Measurements from ENCODE around the gene SIK3.

SIK3 gene

GRCh38 chr11:117094776-117095175, 3.5 kb downstream of the SIK3 start:
- no peak overlapping the region for H4K8ac ChIP-seq (ENCODE audit: low read depth, low read length)
- H3K23ac ChIP-seq (ENCODE audit: low read length) = no peak overlapping the region
- no peak overlapping the region for H2BK120ac ChIP-seq (ENCODE audit: low read depth, low read length)
- H2BK5ac ChIP-seq (ENCODE audit: low read length) = no peak overlapping the region
- peak overlapping the region; percentile 7 for H3K4ac ChIP-seq (ENCODE audit: low read depth, low read length)
- no peak overlapping the region for H3K9ac ChIP-seq (ENCODE audit: low read length)
- H3K4me1 ChIP-seq (ENCODE audit: control insufficient read depth, low read depth, low read length) = peaks cover 12% of the 10 kb centered on the region
- H3K18ac ChIP-seq (ENCODE audit: low read length) = no peak overlapping the region
- WGBS (ENCODE audit: extremely low coverage, insufficient coverage, low lambda C conversion rate) = no CpG with 5 or more reads among the region's 4 CpGs
- no peak overlapping the region for H3K27ac ChIP-seq (ENCODE audit: low read depth, low read length)
- H3K27me3 ChIP-seq (ENCODE audit: insufficient read depth, low read length, poor library complexity) = no peaks in the 10 kb centered on the region
- H3K4me3 ChIP-seq (ENCODE audit: low read length) = no peak overlapping the region
- peaks cover 18% of the 10 kb centered on the region for H3K79me1 ChIP-seq (ENCODE audit: low read length)
- no peak overlapping the region for H4K5ac ChIP-seq (ENCODE audit: low read length)
- peaks cover 58% of the 10 kb centered on the region for H3K79me2 ChIP-seq (ENCODE audit: control insufficient read depth, insufficient read depth, low read length)
- H3K56ac ChIP-seq (ENCODE audit: low read length) = no peak overlapping the region
- H3K4me2 ChIP-seq (ENCODE audit: low read length) = no peak overlapping the region
- peak; percentile 80 for DNase-seq
- no peaks in the 10 kb centered on the region for H3K36me3 ChIP-seq (ENCODE audit: control insufficient read depth, insufficient read depth, low read length)
- no peak overlapping the region for H2AK5ac ChIP-seq (ENCODE audit: low read length)
- H2BK15ac ChIP-seq (replicated peaks; ENCODE audit: low read depth) = no peak overlapping the region

- no peak overlapping the region for H4K5ac ChIP-seq (ENCODE audit: low read length)
- H3K23ac ChIP-seq (ENCODE audit: low read length) = no peak overlapping the region
- no peaks in the 10 kb centered on the region for H3K27me3 ChIP-seq (ENCODE audit: insufficient read depth, low read length, poor library complexity)
- H2BK120ac ChIP-seq (ENCODE audit: low read depth, low read length) = no peak overlapping the region
- DNase-seq = no peak
- H2BK5ac ChIP-seq (ENCODE audit: low read length) = no peak overlapping the region
- H3K4me3 ChIP-seq (ENCODE audit: low read length) = no peak overlapping the region
- H3K4me2 ChIP-seq (ENCODE audit: low read length) = no peak overlapping the region
- H3K4me1 ChIP-seq (ENCODE audit: control insufficient read depth, low read depth, low read length) = peaks cover 5% of the 10 kb centered on the region
- peaks cover 18% of the 10 kb centered on the region for H3K79me1 ChIP-seq (ENCODE audit: low read length)
- H3K79me2 ChIP-seq (ENCODE audit: control insufficient read depth, insufficient read depth, low read length) = peaks cover 60% of the 10 kb centered on the region
- no peak overlapping the region for H4K8ac ChIP-seq (ENCODE audit: low read depth, low read length)
- no peak overlapping the region for H3K9ac ChIP-seq (ENCODE audit: low read length)
- no CpG with 5 or more reads among the region's 5 CpGs for WGBS (ENCODE audit: extremely low coverage, insufficient coverage, low lambda C conversion rate)
- no peak overlapping the region for H3K18ac ChIP-seq (ENCODE audit: low read length)
- H3K27ac ChIP-seq (ENCODE audit: low read depth, low read length) = no peak overlapping the region
- no peak overlapping the region for H2BK15ac ChIP-seq (replicated peaks; ENCODE audit: low read depth)
- H3K56ac ChIP-seq (ENCODE audit: low read length) = no peak overlapping the region
- no peak overlapping the region for H3K4ac ChIP-seq (ENCODE audit: low read depth, low read length)
- H3K36me3 ChIP-seq (ENCODE audit: control insufficient read depth, insufficient read depth, low read length) = no peaks in the 10 kb centered on the region
- no peak overlapping the region for H2AK5ac ChIP-seq (ENCODE audit: low read length)
These were observed 5.2 kb downstream of the SIK3 start for GRCh38 chr11:117092951-117093590.

- Histone ChIP-seq H3K79me2 (ENCODE audit: control insufficient read depth, insufficient read depth, low read length) (peaks cover 55% of the 10 kb centered on the region), H3K9ac (ENCODE audit: low read length) (no peak overlapping the region), H2AK5ac (ENCODE audit: low read length) (no peak overlapping the region), H3K23ac (ENCODE audit: low read length) (no peak overlapping the region), H2BK120ac (ENCODE audit: low read depth, low read length) (no peak overlapping the region), H3K4me3 (ENCODE audit: low read length) (no peak overlapping the region), H3K56ac (ENCODE audit: low read length) (no peak overlapping the region), H4K8ac (ENCODE audit: low read depth, low read length) (no peak overlapping the region), H3K36me3 (ENCODE audit: control insufficient read depth, insufficient read depth, low read length) (no peaks in the 10 kb centered on the region), H3K27ac (ENCODE audit: low read depth, low read length) (no peak overlapping the region), H3K79me1 (ENCODE audit: low read length) (peaks cover 19% of the 10 kb centered on the region), H3K4me2 (ENCODE audit: low read length) (no peak overlapping the region), H3K27me3 (ENCODE audit: insufficient read depth, low read length, poor library complexity) (no peaks in the 10 kb centered on the region), H2BK5ac (ENCODE audit: low read length) (no peak overlapping the region), H3K18ac (ENCODE audit: low read length) (no peak overlapping the region), H3K4ac (ENCODE audit: low read depth, low read length) (no peak overlapping the region), H2BK15ac (replicated peaks; ENCODE audit: low read depth) (no peak overlapping the region), H3K4me1 (ENCODE audit: control insufficient read depth, low read depth, low read length) (peaks cover 7% of the 10 kb centered on the region), H4K5ac (ENCODE audit: low read length) (no peak overlapping the region)
- no peak for DNase-seq
- no CpG with 5 or more reads among the region's 4 CpGs for WGBS (ENCODE audit: extremely low coverage, insufficient coverage, low lambda C conversion rate)
These were observed 6.3 kb downstream of the SIK3 start for GRCh38 chr11:117091753-117092477.

GRCh38 chr11:117090111-117090706, 8.0 kb downstream of the SIK3 start:
- H2BK5ac ChIP-seq (ENCODE audit: low read length) = no peak overlapping the region
- H3K4me3 ChIP-seq (ENCODE audit: low read length) = no peak overlapping the region
- H3K79me2 ChIP-seq (ENCODE audit: control insufficient read depth, insufficient read depth, low read length) = peaks cover 41% of the 10 kb centered on the region
- no peaks in the 10 kb centered on the region for H3K27me3 ChIP-seq (ENCODE audit: insufficient read depth, low read length, poor library complexity)
- H3K4ac ChIP-seq (ENCODE audit: low read depth, low read length) = no peak overlapping the region
- H3K56ac ChIP-seq (ENCODE audit: low read length) = no peak overlapping the region
- no peak overlapping the region for H4K8ac ChIP-seq (ENCODE audit: low read depth, low read length)
- no peak overlapping the region for H2AK5ac ChIP-seq (ENCODE audit: low read length)
- H3K27ac ChIP-seq (ENCODE audit: low read depth, low read length) = no peak overlapping the region
- WGBS (ENCODE audit: extremely low coverage, insufficient coverage, low lambda C conversion rate) = no CpG with 5 or more reads among the region's 5 CpGs
- H2BK15ac ChIP-seq (replicated peaks; ENCODE audit: low read depth) = no peak overlapping the region
- no peak overlapping the region for H4K5ac ChIP-seq (ENCODE audit: low read length)
- H3K4me1 ChIP-seq (ENCODE audit: control insufficient read depth, low read depth, low read length) = peaks cover 2% of the 10 kb centered on the region
- no peak overlapping the region for H3K23ac ChIP-seq (ENCODE audit: low read length)
- H3K79me1 ChIP-seq (ENCODE audit: low read length) = peaks cover 15% of the 10 kb centered on the region
- no peak overlapping the region for H3K18ac ChIP-seq (ENCODE audit: low read length)
- no peak for DNase-seq
- no peaks in the 10 kb centered on the region for H3K36me3 ChIP-seq (ENCODE audit: control insufficient read depth, insufficient read depth, low read length)
- H3K4me2 ChIP-seq (ENCODE audit: low read length) = no peak overlapping the region
- H3K9ac ChIP-seq (ENCODE audit: low read length) = no peak overlapping the region
- H2BK120ac ChIP-seq (ENCODE audit: low read depth, low read length) = no peak overlapping the region

GRCh38 chr11:117089685-117090084, 8.5 kb downstream of the SIK3 start:
- no peak overlapping the region for H3K27ac ChIP-seq (ENCODE audit: low read depth, low read length)
- H2AK5ac ChIP-seq (ENCODE audit: low read length) = no peak overlapping the region
- no peak overlapping the region for H3K4me3 ChIP-seq (ENCODE audit: low read length)
- H3K9ac ChIP-seq (ENCODE audit: low read length) = no peak overlapping the region
- H3K27me3 ChIP-seq (ENCODE audit: insufficient read depth, low read length, poor library complexity) = no peaks in the 10 kb centered on the region
- no CpG with 5 or more reads among the region's 7 CpGs for WGBS (ENCODE audit: extremely low coverage, insufficient coverage, low lambda C conversion rate)
- peaks cover 39% of the 10 kb centered on the region for H3K79me2 ChIP-seq (ENCODE audit: control insufficient read depth, insufficient read depth, low read length)
- H3K4me2 ChIP-seq (ENCODE audit: low read length) = no peak overlapping the region
- no peak overlapping the region for H4K5ac ChIP-seq (ENCODE audit: low read length)
- H3K4ac ChIP-seq (ENCODE audit: low read depth, low read length) = no peak overlapping the region
- peaks cover 2% of the 10 kb centered on the region for H3K4me1 ChIP-seq (ENCODE audit: control insufficient read depth, low read depth, low read length)
- H2BK120ac ChIP-seq (ENCODE audit: low read depth, low read length) = no peak overlapping the region
- no peak overlapping the region for H2BK15ac ChIP-seq (replicated peaks; ENCODE audit: low read depth)
- H3K23ac ChIP-seq (ENCODE audit: low read length) = no peak overlapping the region
- no peaks in the 10 kb centered on the region for H3K36me3 ChIP-seq (ENCODE audit: control insufficient read depth, insufficient read depth, low read length)
- no peak overlapping the region for H3K56ac ChIP-seq (ENCODE audit: low read length)
- H3K79me1 ChIP-seq (ENCODE audit: low read length) = peaks cover 15% of the 10 kb centered on the region
- DNase-seq = no peak
- H3K18ac ChIP-seq (ENCODE audit: low read length) = no peak overlapping the region
- no peak overlapping the region for H2BK5ac ChIP-seq (ENCODE audit: low read length)
- H4K8ac ChIP-seq (ENCODE audit: low read depth, low read length) = no peak overlapping the region

Data from mesendoderm (in vitro differentiated cells).